K562 (cell line): ENCODE results near the gene GNAQ. TPM values are rescaled to one million over a fixed set of nuclear protein-coding genes. Genes with fewer than 3 reads are reported as not detected.
A peak's percentile ranks its signal among the peaks of the same experiment; 100 is the strongest.

ENCODE experiments used
- CCNT2 ChIP-seq: IDR thresholded peaks from 2 replicates; pipeline ENCODE4 v1.6.1; 2011; ENCODE audit warnings: borderline replicate concordance, low read depth, mild to moderate bottlenecking, moderate library complexity, mixed read lengths, low read length; ENCODE audit not compliant: insufficient read length; ENCODE audit errors: extremely low read depth
- ELF4 ChIP-seq: fragments of 450-650 bp; formaldehyde crosslinking; IDR thresholded peaks from 2 replicates; pipeline ENCODE4 v1.4.0; 2022; ENCODE audit warnings: missing genetic modification characterization
- MEIS2 ChIP-seq: fragments of 450-650 bp; IDR thresholded peaks from 2 replicates; pipeline ENCODE4 v1.6.1; 2014; ENCODE audit warnings: mild to moderate bottlenecking; ENCODE audit not compliant: partially characterized antibody
- MYNN ChIP-seq, 2 experiments: sonication (generic); formaldehyde crosslinking in 1 of 2; IDR thresholded peaks; 2 replicates each; pipeline versions ENCODE4 v1.5.0 to v1.6.1; 2016 to 2020; ENCODE audit warnings: antibody characterized with exemption in 1 of 2, missing genetic modification reagents in 1 of 2
- NR2C1 ChIP-seq, 2 experiments: fragments of 450-650 bp; IDR thresholded peaks; 2 replicates each; pipeline ENCODE4 v1.6.1; 2017; ENCODE audit warnings: mild to moderate bottlenecking in 2 of 2, antibody characterized with exemption in 1 of 2, inconsistent platforms in 1 of 2, missing compliant biosample characterization in 1 of 2, missing genetic modification characterization in 1 of 2
- NR2C2 ChIP-seq, 2 experiments: fragments of 200-800 bp in 1 of 2; sonication (Bioruptor generic) in 1 of 2; sonication (generic) in 1 of 2; formaldehyde crosslinking in 1 of 2; IDR thresholded peaks; 2 replicates each; pipeline versions ENCODE4 v1.6.1 to v1.8.0; 2016 to 2022; ENCODE audit warnings: mild to moderate bottlenecking in 1 of 2, missing compliant biosample characterization in 1 of 2, missing genetic modification characterization in 1 of 2, missing genetic modification reagents in 1 of 2
- SFPQ ChIP-seq: fragments of 200-400 bp; formaldehyde crosslinking; IDR thresholded peaks from 2 replicates; pipeline ENCODE4 v1.6.1; 2017; ENCODE audit warnings: mild to moderate bottlenecking, low read depth, low read length, moderate library complexity
- THAP7 ChIP-seq: fragments of 250-450 bp; sonication (Bioruptor Pico); IDR thresholded peaks from 2 replicates; pipeline ENCODE4 v1.5.0; 2021
- THRB ChIP-seq: fragments of 450-650 bp; formaldehyde crosslinking; conservative IDR thresholded peaks from 2 replicates; pipeline ENCODE4 v1.4.0; 2022; ENCODE audit warnings: mild to moderate bottlenecking, missing genetic modification characterization
- ZNF384 ChIP-seq: IDR thresholded peaks from 2 replicates; pipeline ENCODE4 v1.6.1; 2012; ENCODE audit warnings: low read depth, low read length, improper control_type of control experiment
- ZNF717 ChIP-seq: fragments of 250-450 bp; sonication (Bioruptor Pico); IDR thresholded peaks from 2 replicates; pipeline ENCODE4 v1.5.0; 2021
- polyA plus RNA-seq, 8 experiments: library from polyadenylated mRNA; depleted of rRNA in 4 of 8; stranded (reverse) in 5 of 8; unstranded in 3 of 8; fragments of >200 nt; fragmentation: Nextera tagmentation in 2 of 8; fragmentation: Illumina TruSeq in 1 of 8; extraction: Ambion mirVana in 2 of 8; extraction: Trizol in 1 of 8; gene quantifications; 2 replicates each; pipeline versions ENCODE4 v1.2.1 to v1.2.3, GENCODE V29; 2011 to 2014; ENCODE audit warnings: inconsistent platforms in 1 of 8, missing spikeins in 1 of 8
- total RNA-seq, 7 experiments: library from RNA; depleted of rRNA in 6 of 7; stranded (reverse); fragments of >200 nt in 6 of 7; fragmentation: Illumina TruSeq in 2 of 7; extraction: Trizol in 2 of 7; gene quantifications; 2 replicates each; pipeline versions ENCODE4 v1.2.1 to v1.2.3, GENCODE V29; 2011 to 2021; ENCODE audit warnings: low replicate concordance in 1 of 7

Gene GNAQ
- total and polyA plus RNA-seq, 9 of the 15 experiments (the other 6 are each of a cell fraction or from before 2014, with no cell fraction given): 4.8 to 27.9 (median 17.5) TPM

GRCh38 chr9:77943057-77943456 lies 88.6 kb downstream of the GNAQ start (continued):
- TF ChIP-seq NR2C1 (IDR thresholded peaks at IDR 0.05) (no peak), NR2C1 (tag; IDR thresholded peaks at IDR 0.05) (peak; percentile 23; the same call in 1 of the 2 replicates), THRB (CRISPR knock-in tag) (no peak), ZNF717 (no peak), ZNF384 (no peak), THAP7 (CRISPR knock-in tag) (no peak), MYNN (IDR thresholded peaks at IDR 0.05) (no peak), MYNN (CRISPR knock-in tag; IDR thresholded peaks at IDR 0.05) (no peak), SFPQ (no peak), MEIS2 (no peak), ELF4 (CRISPR knock-in tag) (no peak), CCNT2 (no peak), NR2C2 (CRISPR knock-in tag; IDR thresholded peaks at IDR 0.05) (no peak), NR2C2 (tag; IDR thresholded peaks at IDR 0.05) (peak; percentile 29; the same call in 1 of the 2 replicates)
